ENCODE results near the gene DNAH8. TPM values are rescaled to one million over a fixed set of nuclear protein-coding genes. Genes with fewer than 3 reads are reported as not detected.

DNAH8 gene
- total and polyA plus RNA-seq, 2 donors (not counting 3 experiments of a cell fraction or from before 2014, with no cell fraction given): 0.29 to 0.61 TPM

DNA sequence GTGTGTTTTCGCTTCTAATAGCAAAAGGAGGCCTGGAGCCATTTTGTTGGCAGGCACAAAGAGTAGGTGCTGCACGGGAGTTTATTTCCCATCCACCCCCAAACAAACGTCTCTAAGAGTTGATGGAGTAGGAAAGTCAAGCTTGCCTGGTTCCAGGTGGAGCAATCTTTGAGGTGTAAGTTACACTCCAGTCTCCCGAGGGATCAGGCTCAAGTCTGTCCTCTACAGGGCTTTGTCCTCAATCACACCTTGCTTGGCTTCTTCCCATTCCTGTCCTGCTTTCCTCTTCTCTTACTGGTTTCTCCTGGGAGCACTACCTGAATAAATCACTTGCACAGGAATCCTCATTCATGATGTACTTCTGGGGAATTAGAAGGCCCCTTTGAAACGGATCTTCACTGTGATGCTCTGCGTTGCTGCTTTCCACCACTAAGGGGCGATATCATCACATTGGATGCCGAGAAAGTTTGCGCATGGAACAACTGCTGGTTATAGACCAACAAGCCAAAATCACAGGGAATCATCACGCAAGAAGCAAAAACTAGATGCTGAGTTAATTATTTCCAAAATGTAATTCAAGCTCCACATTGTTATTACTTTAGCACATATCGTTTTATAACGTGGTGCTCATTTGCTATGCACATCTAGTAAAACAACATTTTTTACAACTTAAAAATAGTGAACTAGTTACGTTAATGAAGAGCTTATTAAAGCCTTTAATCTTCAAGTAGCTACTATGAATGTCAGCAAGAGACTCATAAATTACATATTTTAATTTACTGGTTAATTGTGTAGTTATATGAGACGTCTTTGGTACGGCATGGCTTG lies 156.8 kb downstream of the DNAH8 start:
- no TSS peak for BruUV-seq (replicated peaks)
- H4K20me1 ChIP-seq (replicated peaks; ENCODE audit: control insufficient read depth, extremely low read depth, insufficient read depth, low read length): no peaks in the 10 kb centered on the region
- intact Hi-C loops (cut with micrococcal nuclease) (loop anchor here (1.0 to 10.0 kb wide), 5 partner anchors 61 to 438 kb away; partner anchors contain the start of gene GLO1), dilution Hi-C loops (cut with MboI; ENCODE audit: extremely low pct_ligation_motif_present, low sequenced_read_pairs) (no loop called here)
- peak; percentile 67 for DNase-seq (ENCODE audit: low read depth, low spot score)
- no peaks in the 10 kb centered on the region for H3K9me1 ChIP-seq (replicated peaks; ENCODE audit: control insufficient read depth, extremely low read depth, insufficient read depth, low read length)
- H3K4me2 ChIP-seq (ENCODE audit: insufficient read depth, low read length): no peak overlapping the region
- FAIRE-seq: peak; percentile 93
- H3K27ac ChIP-seq (ENCODE audit: insufficient read depth, low read depth, low read length): no peak overlapping the region
- no peaks in the 10 kb centered on the region for H3K9me3 ChIP-seq (replicated peaks; ENCODE audit: control insufficient read depth, insufficient read depth, low read length)
- no peak for TF ChIP-seq MAX (IDR thresholded peaks at IDR 0.05; ENCODE audit: insufficient read depth, insufficient read length)
- TF ChIP-seq CTCF (IDR thresholded peaks at IDR 0.05; ENCODE audit: extremely low read depth in 1 of 2, insufficient read depth in 1 of 2, low read depth in 1 of 2, low read length in 2 of 2): peak; percentile 87 to 91
- H3K36me3 ChIP-seq (ENCODE audit: control insufficient read depth in 2 of 2, extremely low read depth in 1 of 2, insufficient read depth in 2 of 2, low read length in 2 of 2): no peaks in the 10 kb centered on the region
- ChIA-PET POLR2A (no interaction called here), CTCF (interaction anchor here (0.6 to 3.3 kb wide), 17 partner anchors 8 to 438 kb away, joined by 3 to 47 read pairs (median 5); no protein-coding TSS in a partner anchor)
- no peaks in the 10 kb centered on the region for H3K79me2 ChIP-seq (ENCODE audit: control insufficient read depth, insufficient read depth, low read length)
- H2AFZ ChIP-seq (ENCODE audit: low read depth, low read length): peak overlapping the region; percentile 6
- H3K4me3 ChIP-seq (replicated peaks in 1 of 3; ENCODE audit: insufficient read depth in 1 of 3, low read depth in 1 of 3, low read length in 3 of 3): no peak overlapping the region
- no peaks in the 10 kb centered on the region for H3K4me1 ChIP-seq (ENCODE audit: control insufficient read depth, extremely low read depth, insufficient read depth, low read length)
- peaks cover 0 to 4% of the 10 kb centered on the region in 2 experiments for H3K27me3 ChIP-seq (ENCODE audit: control insufficient read depth in 2 of 2, insufficient read depth in 2 of 2, low read length in 2 of 2)
- H3K9ac ChIP-seq (replicated peaks; ENCODE audit: extremely low read depth, insufficient read depth, low read length): no peak overlapping the region

DNA sequence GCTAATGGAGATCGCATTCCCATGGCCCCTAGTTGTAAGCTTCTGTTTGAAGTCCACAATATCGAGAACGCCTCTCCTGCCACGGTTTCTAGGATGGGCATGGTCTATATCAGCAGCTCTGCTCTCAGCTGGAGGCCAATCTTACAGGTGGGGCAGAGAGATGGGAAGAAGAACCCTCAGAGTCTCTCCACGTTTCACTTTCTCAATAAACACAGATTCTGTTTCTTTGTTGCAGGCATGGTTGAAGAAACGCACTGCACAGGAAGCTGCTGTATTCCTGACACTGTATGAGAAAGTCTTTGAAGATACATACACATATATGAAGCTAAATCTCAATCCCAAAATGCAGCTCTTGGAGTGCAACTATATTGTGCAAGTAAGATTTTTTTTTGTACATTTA lies 157.9 kb downstream of the DNAH8 start:
- no peaks in the 10 kb centered on the region for H3K9me1 ChIP-seq (replicated peaks; ENCODE audit: control insufficient read depth, extremely low read depth, insufficient read depth, low read length)
- no peak for DNase-seq (ENCODE audit: low read depth, low spot score)
- intact Hi-C loops (cut with micrococcal nuclease) (loop anchor here (10.0 kb wide), 1 partner anchor 168 kb away; the partner anchor contains the start of gene GLO1), dilution Hi-C loops (cut with MboI; ENCODE audit: extremely low pct_ligation_motif_present, low sequenced_read_pairs) (no loop called here)
- no peak overlapping the region for H2AFZ ChIP-seq (ENCODE audit: low read depth, low read length)
- POLR2A ChIA-PET: no interaction called here
- no peaks in the 10 kb centered on the region for H3K79me2 ChIP-seq (ENCODE audit: control insufficient read depth, insufficient read depth, low read length)
- no peak overlapping the region for H3K27ac ChIP-seq (ENCODE audit: insufficient read depth, low read depth, low read length)
- no peaks in the 10 kb centered on the region for H3K4me1 ChIP-seq (ENCODE audit: control insufficient read depth, extremely low read depth, insufficient read depth, low read length)
- H4K20me1 ChIP-seq (replicated peaks; ENCODE audit: control insufficient read depth, extremely low read depth, insufficient read depth, low read length): no peaks in the 10 kb centered on the region
- H3K9ac ChIP-seq (replicated peaks; ENCODE audit: extremely low read depth, insufficient read depth, low read length): no peak overlapping the region
- no peaks in the 10 kb centered on the region for H3K9me3 ChIP-seq (replicated peaks; ENCODE audit: control insufficient read depth, insufficient read depth, low read length)
- TF ChIP-seq POLR2AphosphoS5 (IDR thresholded peaks at IDR 0.05; ENCODE audit: insufficient read depth, low read depth, low read length): no peak
- TF ChIP-seq EZH2 (IDR thresholded peaks at IDR 0.05; ENCODE audit: borderline replicate concordance, low read depth, low read length, severe bottlenecking): no peak
- no peak for TF ChIP-seq GATA2 (IDR thresholded peaks at IDR 0.05; ENCODE audit: insufficient read depth, insufficient read length, low read depth, low read length)
- no peak for TF ChIP-seq POLR2A (IDR thresholded peaks at IDR 0.05; ENCODE audit: low read depth, low read length)
- TF ChIP-seq FOS (IDR thresholded peaks at IDR 0.05; ENCODE audit: borderline replicate concordance, insufficient read depth, low read length): no peak
- TF ChIP-seq MYC (IDR thresholded peaks at IDR 0.05; ENCODE audit: low read depth, low read length): no peak
- TF ChIP-seq JUN (IDR thresholded peaks at IDR 0.05; ENCODE audit: borderline replicate concordance, insufficient read depth, insufficient read length, low read depth): no peak
- no peak for TF ChIP-seq MAX (IDR thresholded peaks at IDR 0.05; ENCODE audit: insufficient read depth, insufficient read length)
- no peak for TF ChIP-seq CTCF (IDR thresholded peaks at IDR 0.05; ENCODE audit: extremely low read depth in 1 of 2, insufficient read depth in 1 of 2, low read depth in 1 of 2, low read length in 2 of 2)
- FAIRE-seq: no peak
- CTCF ChIA-PET: interaction anchor here (0.7 to 3.3 kb wide), 16 partner anchors 8 to 437 kb away, joined by 3 to 47 read pairs (median 4); no protein-coding TSS in a partner anchor
- BruUV-seq (replicated peaks): no TSS peak
- H3K27me3 ChIP-seq (ENCODE audit: control insufficient read depth in 2 of 2, insufficient read depth in 2 of 2, low read length in 2 of 2): peaks cover 0 to 5% of the 10 kb centered on the region in 2 experiments
- no peak overlapping the region for H3K4me3 ChIP-seq (replicated peaks in 1 of 3; ENCODE audit: insufficient read depth in 1 of 3, low read depth in 1 of 3, low read length in 3 of 3)
- H3K4me2 ChIP-seq (ENCODE audit: insufficient read depth, low read length): no peak overlapping the region
- H3K36me3 ChIP-seq (ENCODE audit: control insufficient read depth in 2 of 2, extremely low read depth in 1 of 2, insufficient read depth in 2 of 2, low read length in 2 of 2): no peaks in the 10 kb centered on the region
